Dedifferentiated amniotic fluid mesenchymal stem cell (primary cell): Measurements from ENCODE around the gene DCST2.
A peak's percentile ranks its signal among the peaks of the same experiment; 100 is the strongest.

Source experiments
- DNase-seq: peaks from one replicate; pipeline ENCODE4 v3.0.0-alpha.2; 2016; ENCODE audit errors: extremely low spot score

DCST2 gene

GRCh38 chr1:155069551-155070157, 36.1 kb upstream of the DCST2 start:
- no peak for DNase-seq

DNA sequence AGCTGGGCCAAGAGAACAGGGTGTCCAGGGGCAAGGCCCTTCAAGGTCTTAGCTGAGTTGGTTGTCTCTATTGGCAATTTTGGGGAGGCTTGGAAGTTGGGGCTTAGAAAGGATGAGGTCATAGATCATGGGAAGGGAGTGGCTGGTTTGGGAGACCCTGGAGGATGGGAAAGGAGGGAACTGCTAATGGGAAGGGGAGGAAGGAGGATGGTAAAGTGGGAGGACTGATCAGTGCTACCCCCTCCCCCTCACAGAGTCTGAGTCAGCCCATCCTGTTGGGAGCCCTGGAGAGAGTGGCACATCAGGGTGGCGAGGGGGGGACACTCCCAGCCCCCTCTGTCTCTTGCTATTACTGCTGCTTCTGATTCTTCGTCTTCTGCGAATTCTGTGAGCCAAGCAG, 35.0 kb upstream of the DCST2 start:
- no peak for DNase-seq

DNA sequence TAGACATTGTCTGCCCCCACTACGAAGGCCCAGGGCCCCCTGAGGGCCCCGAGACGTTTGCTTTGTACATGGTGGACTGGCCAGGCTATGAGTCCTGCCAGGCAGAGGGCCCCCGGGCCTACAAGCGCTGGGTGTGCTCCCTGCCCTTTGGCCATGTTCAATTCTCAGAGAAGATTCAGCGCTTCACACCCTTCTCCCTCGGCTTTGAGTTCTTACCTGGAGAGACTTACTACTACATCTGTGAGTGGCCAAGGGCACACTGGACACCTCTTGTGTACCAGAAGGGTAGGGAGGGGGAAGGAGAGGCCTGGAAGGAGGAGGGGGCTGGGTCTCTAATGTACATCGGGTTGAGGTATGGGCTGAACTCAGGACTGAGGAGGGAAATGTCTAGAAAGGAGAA, 33.2 kb upstream of the DCST2 start:
- no peak for DNase-seq

- DNase-seq: no peak
These were observed 31.4 kb upstream of the DCST2 start for GRCh38 chr1:155064832-155065429.

DNA sequence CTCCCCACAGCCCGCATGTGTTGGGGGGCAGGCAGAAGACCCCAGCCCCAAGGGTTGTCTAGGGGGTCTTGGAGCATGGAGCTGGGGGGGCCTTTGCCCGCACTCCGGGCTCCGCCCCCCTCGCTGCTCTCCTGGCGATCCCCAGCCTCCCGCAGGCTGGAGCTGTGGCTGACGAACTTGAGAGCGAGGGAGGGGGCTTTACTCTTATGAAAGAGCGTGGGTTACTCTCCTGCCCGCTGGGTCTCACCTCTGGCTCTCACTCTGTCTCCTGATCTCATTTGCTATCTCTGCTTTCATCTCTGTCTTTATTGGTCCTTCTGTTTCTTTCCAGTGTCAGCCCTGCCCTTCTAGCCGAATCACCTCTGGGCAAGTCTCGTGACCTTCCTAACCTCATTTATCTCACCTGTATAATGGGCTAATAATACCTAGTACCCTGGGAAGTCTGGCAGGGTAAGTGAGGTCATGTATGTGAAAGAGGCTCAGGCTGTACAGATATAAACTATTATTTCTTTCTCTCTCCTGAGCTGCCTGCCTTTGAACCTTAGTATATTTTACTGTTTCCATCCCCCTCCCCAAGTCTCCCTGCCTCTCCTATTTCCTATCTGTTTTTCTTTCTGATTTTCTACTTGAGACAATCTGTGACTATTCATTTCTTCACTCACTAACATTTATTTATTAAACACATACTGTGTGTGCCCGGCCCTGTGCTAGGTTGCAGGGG, 30.7 kb upstream of the DCST2 start:
- no peak for DNase-seq

GRCh38 chr1:155063550-155064110, 30.0 kb upstream of the DCST2 start, which contains the start of gene EFNA4:
Gene EFNA4 (plus strand): TSS chr1:155063740. CDS start chr1:155063824, 84 bp downstream.
- peak; percentile 71 for DNase-seq

GRCh38 chr1:155062702-155063411, 29.3 kb upstream of the DCST2 start:
- DNase-seq: no peak

GRCh38 chr1:155062151-155062686, 28.6 kb upstream of the DCST2 start:
- no peak for DNase-seq

DNA sequence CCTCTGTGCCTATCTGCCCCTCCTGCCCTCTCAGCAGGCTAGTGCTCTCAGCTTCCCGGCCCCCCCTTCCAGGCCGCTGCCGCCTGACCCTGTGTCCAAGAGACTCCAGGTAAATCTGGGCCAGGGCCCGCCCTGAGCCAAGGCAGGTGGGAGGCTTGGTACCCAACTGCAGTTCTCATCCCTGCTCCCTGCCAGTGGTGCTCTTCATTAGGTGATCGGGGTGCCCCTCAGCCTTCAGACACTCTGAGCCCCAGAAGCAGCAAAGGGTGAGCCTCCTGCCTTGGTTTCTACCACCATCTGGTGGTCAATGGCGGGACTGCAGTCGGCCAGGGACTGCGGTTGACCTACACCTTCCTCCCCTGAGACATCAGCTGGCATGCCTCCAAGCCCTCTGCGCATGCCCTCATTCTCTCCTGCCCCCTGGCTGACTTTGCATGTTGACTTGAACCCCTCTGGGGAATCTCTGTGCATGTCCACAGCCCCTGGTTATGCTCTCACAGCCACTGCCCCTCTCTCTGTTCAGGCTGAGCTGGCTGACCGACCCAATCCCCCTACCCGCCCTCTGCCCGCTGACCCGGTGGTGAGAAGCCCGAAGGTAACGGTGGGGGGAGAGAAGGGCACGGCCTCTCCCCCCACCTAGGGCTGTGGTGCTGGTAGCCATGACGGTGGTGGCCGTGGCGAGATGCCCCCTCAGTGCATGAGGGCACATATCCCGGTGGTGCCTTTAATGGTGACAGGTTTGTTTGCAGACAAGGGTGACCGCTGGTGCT, 28.0 kb upstream of the DCST2 start:
- peak; percentile 55 for DNase-seq

DNA sequence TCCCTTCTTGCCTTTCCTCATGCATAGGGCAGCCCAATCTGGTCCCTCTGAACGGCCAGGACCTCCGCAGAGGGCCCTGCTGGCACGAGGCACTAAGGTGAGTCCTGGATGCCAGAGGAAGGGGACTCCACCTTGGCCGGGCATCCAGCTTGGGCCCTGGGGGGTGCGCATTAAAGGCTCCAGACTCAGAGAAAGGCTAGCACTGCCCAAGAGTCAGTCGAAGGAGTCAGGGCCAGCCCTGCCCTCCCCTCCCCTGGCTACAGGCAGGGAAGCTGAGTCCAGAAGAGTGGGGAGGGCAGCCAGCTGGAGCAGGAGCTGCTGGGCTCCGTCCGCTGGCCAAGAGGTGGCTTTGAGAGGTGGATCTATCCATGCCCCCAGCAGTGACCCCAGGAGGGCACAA, 27.2 kb upstream of the DCST2 start:
- DNase-seq: no peak

DNA sequence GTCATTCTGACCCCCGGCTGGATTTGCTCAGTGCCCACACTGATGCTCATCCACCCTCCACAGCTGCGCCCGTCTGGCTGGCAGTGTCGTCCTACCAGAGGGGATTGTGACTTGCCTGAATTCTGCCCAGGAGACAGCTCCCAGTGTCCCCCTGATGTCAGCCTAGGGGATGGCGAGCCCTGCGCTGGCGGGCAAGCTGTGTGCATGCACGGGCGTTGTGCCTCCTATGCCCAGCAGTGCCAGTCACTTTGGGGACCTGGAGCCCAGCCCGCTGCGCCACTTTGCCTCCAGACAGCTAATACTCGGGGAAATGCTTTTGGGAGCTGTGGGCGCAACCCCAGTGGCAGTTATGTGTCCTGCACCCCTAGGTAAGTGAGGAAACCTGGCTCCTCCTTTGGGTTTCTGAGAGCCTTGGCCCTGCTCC, 24.2 kb upstream of the DCST2 start:
- no peak for DNase-seq

DNA sequence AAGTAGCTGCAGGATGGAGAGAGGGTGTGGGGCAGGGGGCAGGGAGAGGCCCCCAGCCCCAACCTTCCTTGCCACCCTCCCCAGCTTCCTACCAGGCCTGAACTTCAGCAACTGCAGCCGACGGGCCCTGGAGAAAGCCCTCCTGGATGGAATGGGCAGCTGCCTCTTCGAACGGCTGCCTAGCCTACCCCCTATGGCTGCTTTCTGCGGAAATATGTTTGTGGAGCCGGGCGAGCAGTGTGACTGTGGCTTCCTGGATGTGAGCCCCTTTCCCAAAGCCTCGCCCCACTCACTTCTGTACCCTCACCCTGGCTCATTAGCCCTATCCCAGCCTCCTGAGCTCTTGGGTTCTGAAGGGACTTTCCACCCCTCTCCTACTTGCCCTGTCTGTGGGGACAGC, 23.5 kb upstream of the DCST2 start:
- no peak for DNase-seq

DNA sequence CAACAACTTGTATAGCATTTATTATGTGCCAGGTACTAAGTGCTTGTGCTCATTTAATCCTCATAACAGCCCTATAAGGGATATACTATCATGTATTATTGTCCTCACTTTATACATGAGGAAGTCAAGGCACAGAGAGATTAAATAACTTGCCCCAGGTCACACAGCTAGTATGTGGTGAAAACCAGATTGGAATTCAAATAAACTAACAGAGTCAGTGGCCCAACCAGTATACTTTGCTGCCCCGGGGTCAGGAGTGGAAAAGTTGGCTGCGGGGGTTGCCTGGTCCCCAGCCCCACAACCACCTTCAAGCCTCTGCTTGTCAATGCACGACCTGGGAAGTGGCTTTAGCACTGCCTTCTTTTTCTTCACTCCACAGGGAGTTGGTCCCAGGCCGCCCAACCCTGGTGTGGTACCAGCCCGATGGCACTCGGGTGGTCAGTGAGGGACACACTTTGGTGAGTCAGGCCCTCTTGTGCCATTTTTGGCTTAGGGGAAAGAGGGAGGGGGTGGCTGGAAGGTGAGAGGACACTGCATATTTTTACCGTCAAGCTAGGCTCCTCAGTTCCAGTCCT, 20.0 kb upstream of the DCST2 start:
- DNase-seq: no peak

- no peak for DNase-seq
These were observed 19.1 kb upstream of the DCST2 start for GRCh38 chr1:155052439-155053395.

DNA sequence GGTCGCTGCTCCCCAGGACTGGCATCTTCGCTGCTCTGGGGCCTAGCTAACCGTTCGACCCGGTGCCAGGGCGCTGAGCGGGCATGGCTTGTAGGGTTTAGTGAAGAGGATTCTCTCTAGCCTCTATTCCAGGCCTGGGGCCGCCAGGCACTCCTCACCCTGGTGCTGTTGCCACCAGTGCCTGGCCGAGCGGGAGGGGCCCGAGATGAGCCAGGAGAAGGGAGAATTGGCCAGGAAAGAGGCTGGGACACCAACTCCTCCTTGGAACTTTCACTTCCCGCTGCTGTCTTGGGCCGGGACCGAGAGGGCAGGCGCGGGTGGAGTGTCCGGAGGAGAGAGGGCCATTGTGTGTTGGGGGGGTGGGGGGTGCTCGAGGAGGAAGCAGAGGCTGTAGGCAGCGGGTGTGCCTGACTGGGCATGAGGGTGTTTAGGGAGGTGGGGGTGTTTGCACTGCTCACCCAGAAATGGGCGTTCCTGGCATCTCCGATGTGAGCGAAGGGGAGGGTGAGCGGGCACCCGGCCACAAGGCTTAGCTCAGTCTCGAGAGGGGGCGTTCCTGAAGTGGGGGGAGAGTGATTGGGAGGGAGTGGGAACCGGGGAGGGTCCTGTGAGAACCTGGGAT, 18.3 kb upstream of the DCST2 start:
- DNase-seq: no peak

GRCh38 chr1:155051342-155051776, 17.8 kb upstream of the DCST2 start:
- no peak for DNase-seq

GRCh38 chr1:155050560-155051341, 17.2 kb upstream of the DCST2 start, which contains the start of gene ADAM15:
Gene ADAM15 (plus strand): TSS chr1:155051316. CDS start chr1:155051387, 71 bp downstream.
- DNase-seq: peak; percentile 62
